Stimulated activated CD8-positive, alpha-beta memory T cell treated with anti-CD3 and anti-CD28 coated beads, Interleukin-12 subunit alpha, Interleukin-12 subunit beta, amount 100 ng/mL, for 4 hours (primary cell): Measurements from ENCODE around the gene CFLAR.
"Not testable (repeated sequence)": the region's sequence is repeated elsewhere in the genome, so short reads cannot be mapped to it uniquely, and the experiment has no call there.

Experiments used
- DNase-seq: peaks from one replicate; pipeline ENCODE4 v3.0.0-alpha.2; 2020; ENCODE audit warnings: low read depth

Gene CFLAR

DNA sequence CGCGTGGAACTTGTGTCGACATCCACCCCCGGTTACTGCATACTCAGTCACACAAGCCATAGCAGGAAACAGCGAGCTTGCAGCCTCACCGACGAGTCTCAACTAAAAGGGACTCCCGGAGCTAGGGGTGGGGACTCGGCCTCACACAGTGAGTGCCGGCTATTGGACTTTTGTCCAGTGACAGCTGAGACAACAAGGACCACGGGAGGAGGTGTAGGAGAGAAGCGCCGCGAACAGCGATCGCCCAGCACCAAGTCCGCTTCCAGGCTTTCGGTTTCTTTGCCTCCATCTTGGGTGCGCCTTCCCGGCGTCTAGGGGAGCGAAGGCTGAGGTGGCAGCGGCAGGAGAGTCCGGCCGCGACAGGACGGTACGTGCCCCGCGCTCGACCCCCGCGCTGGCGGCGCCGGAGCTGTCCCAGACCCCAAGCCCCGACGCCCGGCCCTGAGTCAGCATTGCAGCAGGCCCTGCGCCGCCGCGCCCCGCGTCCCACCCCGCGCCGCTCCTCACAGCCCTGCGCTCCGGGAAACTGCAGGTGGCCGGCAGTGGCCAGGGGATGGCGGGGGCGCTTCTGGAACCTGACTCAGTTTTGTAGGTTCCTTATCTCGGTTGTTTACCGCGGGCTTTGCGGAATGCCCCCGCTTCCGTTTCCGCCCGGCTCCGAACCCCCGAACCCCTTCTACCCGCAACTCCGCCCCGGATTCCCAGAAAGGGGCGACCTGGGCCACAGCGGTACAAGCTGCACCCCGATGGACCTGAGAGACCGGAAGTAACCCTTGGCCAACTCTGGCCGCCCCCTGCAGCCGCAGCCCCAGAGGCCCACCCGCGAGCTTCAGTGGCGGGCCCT, at the start of gene CFLAR:
CFLAR (plus strand) TSS at position 50 of the 844 bp plus-strand sequence. CDS start 13,702 bp downstream, outside the sequence.
- peak; percentile 74 for DNase-seq

- no peak for DNase-seq
Measured at GRCh38 chr2:201070948-201071478, 45.0 kb upstream of the CFLAR start.

- DNase-seq, result peak; percentile 81
Measured at GRCh38 chr2:201071479-201072200, 44.3 kb upstream of the CFLAR start, which contains the start of the genes HYCC2 and NDUFB3. TSS of gene HYCC2 (minus strand) at chr2:201071671. CDS start at chr2:201024009, 47,662 bp downstream. TSS of gene NDUFB3 (plus strand) at chr2:201072001. CDS start at chr2:201078883, 6,882 bp downstream.

DNA sequence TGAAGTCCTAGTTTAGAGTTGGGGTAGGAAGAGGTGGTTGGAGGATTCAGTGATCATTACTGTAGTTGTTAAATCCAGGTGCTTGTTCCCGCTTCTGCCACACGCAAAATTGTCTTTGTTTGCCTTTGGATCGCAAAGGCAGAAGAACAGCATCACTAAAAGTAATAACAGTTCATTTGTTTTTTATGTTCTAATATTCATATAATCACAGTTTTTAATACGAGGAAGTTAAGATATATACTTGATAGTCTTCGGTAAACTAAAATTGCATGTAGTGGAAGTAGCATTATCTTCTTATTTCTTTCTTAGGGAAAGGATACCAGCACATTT, 43.8 kb upstream of the CFLAR start:
- DNase-seq, result no peak

GRCh38 chr2:201073071-201073470, 42.9 kb upstream of the CFLAR start:
- no peak for DNase-seq

GRCh38 chr2:201074996-201075395, 41.0 kb upstream of the CFLAR start:
- no peak for DNase-seq

DNA sequence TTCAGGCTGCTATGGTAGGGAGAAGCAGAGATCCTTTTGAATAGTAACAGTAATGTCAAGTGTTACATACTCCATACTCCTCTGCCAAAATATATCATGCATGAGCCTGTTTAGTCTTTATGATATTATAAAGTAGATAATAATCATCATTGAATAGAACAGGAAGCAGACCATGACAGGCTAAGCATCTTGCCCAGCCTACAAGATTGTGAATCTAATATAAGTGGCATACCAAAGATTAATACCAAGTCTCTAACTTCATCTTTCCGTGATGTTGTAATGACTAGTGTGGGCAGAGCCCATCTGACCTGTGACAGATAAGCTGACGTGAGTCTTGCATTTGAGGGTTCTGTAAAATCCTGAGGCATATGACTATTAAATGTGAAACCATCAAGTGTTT, 31.1 kb upstream of the CFLAR start:
- no peak for DNase-seq

DNA sequence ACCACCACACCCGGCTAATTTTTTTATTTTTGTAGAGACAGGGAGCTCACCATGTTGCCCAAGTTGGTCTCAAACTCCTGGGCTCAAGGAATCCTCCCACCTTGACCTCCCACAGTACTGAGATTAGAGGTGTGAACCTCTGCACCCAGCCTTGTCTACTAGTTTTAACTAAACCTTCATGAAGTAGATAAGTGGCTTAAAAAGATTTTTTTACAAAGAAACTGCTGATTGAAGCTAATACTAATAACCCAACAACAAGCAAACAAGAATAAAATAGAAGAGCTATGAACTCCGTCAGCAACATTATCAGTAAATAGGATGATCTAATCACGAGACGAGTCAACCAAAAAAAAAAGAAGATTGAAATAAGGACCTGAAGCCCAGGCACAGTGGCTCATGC, 25.4 kb upstream of the CFLAR start:
- no peak for DNase-seq

- DNase-seq, result no peak
Measured at GRCh38 chr2:201093573-201093972, 22.4 kb upstream of the CFLAR start.

DNA sequence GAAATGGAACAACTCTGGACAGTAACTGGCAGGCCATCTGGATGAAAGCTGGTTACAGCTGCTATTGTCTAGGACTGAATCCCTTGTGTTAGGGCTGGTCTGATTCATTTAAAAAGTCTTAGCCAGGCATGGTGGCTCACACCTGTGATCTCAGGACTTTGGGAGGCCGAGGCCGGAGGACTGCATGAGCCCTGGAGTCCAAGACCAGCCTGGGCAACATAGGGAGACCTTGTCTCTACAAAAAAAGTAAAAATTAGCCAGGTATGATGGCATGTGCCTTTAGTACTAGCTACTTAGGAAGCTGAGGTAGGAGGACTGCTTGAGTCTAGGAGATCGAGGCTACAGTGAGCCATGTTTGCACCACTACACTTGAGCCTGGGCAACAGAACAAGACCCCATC, 15.5 kb upstream of the CFLAR start:
- no peak for DNase-seq

GRCh38 chr2:201105759-201106158, 10.2 kb upstream of the CFLAR start:
- no peak for DNase-seq

DNA sequence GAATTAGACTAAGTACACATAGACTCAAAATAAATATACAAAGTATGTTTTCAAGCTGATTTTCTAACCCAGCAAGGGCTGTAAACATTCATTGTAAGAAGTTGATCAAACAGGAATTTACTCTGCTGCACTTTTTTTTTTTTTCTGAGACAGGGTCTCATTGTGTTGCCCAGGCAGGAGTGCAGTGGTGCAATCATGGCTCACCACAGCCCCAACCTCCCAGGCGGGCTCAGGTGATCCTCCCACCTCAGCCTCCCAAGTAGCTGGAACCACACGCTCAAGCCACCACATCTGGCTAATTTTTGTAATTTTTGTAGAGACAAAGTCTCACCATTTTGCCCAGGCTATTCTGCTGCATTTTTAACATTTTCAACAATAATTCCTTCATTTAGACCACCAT, 8.3 kb upstream of the CFLAR start:
- DNase-seq, result no peak

- DNase-seq, result no peak
Measured at GRCh38 chr2:201108341-201108740, 7.6 kb upstream of the CFLAR start.

DNA sequence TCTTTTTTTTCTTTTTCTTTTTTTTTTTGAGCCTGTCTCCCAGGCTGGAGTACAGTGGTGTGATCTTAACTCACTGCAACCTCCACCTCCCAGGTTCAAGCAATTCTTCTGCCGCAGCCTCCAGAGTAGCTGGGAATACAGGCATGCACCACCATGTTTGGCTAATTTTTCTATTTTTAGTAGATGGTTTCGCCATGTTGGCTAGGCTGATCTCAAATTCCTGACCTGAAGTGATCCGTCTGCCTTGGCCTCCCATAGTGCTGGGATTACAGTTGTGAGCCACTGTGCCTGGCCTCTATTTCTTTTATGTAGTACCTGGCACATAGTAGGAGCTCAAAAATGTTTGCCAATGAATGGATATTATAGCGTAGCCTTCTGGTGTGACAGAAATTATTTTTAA, 6.8 kb upstream of the CFLAR start:
- no peak for DNase-seq

- no peak for DNase-seq
Measured at GRCh38 chr2:201110615-201111014, 5.3 kb upstream of the CFLAR start.

GRCh38 chr2:201111096-201111495, 4.9 kb upstream of the CFLAR start:
- DNase-seq, result no peak

DNA sequence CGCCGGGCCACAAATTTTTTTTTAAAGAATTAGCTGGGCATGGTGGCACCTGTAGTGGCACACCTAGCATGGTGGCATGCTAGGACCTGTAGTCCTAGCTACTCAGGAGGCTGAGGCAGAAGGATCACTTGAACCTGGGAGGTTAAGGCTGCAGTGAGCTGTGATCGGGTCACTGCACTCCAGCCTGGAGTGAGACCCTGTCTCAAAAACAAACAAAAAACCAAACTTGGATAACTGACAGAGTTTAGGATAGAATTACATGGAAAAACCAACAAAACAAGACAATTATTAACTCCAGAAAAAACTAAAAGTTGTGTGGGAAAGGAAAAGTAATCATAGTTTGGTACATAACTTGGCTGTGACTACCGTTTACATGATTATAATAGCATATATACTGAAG, 1.6 kb upstream of the CFLAR start:
- DNase-seq, result no peak

GRCh38 chr2:201114846-201115245, 1.1 kb upstream of the CFLAR start:
- DNase-seq, result no peak

- no peak for DNase-seq
Measured at GRCh38 chr2:201116959-201117734, 1.2 kb downstream of the CFLAR start.

- not testable (repeated sequence) for DNase-seq
Measured at GRCh38 chr2:201117735-201118094, 1.8 kb downstream of the CFLAR start.

GRCh38 chr2:201118121-201118960, 2.4 kb downstream of the CFLAR start:
- peak; percentile 78 for DNase-seq
